ENCODE data around the gene ZKSCAN3.
"Not testable (repeated sequence)": the region's sequence is repeated elsewhere in the genome, so short reads cannot be mapped to it uniquely, and the experiment has no call there.

GRCh38 chr6:28403923-28404322 is 54.2 kb downstream of the ZKSCAN3 start:
- not testable (repeated sequence) for TF ChIP-seq CTCF (conservative IDR thresholded peaks at IDR 0.05; ENCODE audit: low read depth in 2 of 2); POLR2AphosphoS5 (IDR thresholded peaks at IDR 0.05; ENCODE audit: low read depth); EZH2phosphoT487 (IDR thresholded peaks at IDR 0.05; ENCODE audit: unreplicated experiment); NANOG (IDR thresholded peaks at IDR 0.05; ENCODE audit: borderline replicate concordance); EZH2 (IDR thresholded peaks at IDR 0.05; ENCODE audit: low read depth, unreplicated experiment); JUNB (IDR thresholded peaks at IDR 0.05; ENCODE audit: unreplicated experiment); CREB1 (CRISPR knock-in tag; IDR thresholded peaks at IDR 0.05; ENCODE audit: low read depth)
